Measurements from ENCODE around the gene HELZ.
"Not testable (repeated sequence)": the region's sequence is repeated elsewhere in the genome, so short reads cannot be mapped to it uniquely, and the experiment has no call there.

The HELZ gene

GRCh38 chr17:67105213-67105612 lies 139.8 kb downstream of the HELZ start:
- H3K9ac ChIP-seq (ENCODE audit: insufficient read length, low read depth), result no peak overlapping the region
- peaks cover 45% of the 10 kb centered on the region for H3K36me3 ChIP-seq (ENCODE audit: insufficient read depth, insufficient read length, low read length)
- H3K27me3 ChIP-seq (ENCODE audit: insufficient read depth, insufficient read length), result no peaks in the 10 kb centered on the region
- no peaks in the 10 kb centered on the region for H3K4me1 ChIP-seq (ENCODE audit: insufficient read depth, insufficient read length)
- TF ChIP-seq SUZ12 (IDR thresholded peaks at IDR 0.05; ENCODE audit: extremely low read depth, insufficient read depth, insufficient read length) (no peak), ZNF274 (IDR thresholded peaks at IDR 0.05; ENCODE audit: low read depth, low read length) (no peak), YY1 (IDR thresholded peaks at IDR 0.05; ENCODE audit: insufficient read depth, insufficient read length) (no peak)
- no peak for DNase-seq (ENCODE audit: low read depth, low spot score)
- H3K4me3 ChIP-seq (ENCODE audit: insufficient read length, low read depth), result no peak overlapping the region
- H3K9me3 ChIP-seq (ENCODE audit: insufficient read depth, low read length), result no peaks in the 10 kb centered on the region

GRCh38 chr17:67104641-67105040 lies 140.4 kb downstream of the HELZ start:
- not testable (repeated sequence) for H3K4me3 ChIP-seq (ENCODE audit: insufficient read length, low read depth); DNase-seq (ENCODE audit: low read depth, low spot score); H3K9ac ChIP-seq (ENCODE audit: insufficient read length, low read depth); H3K27me3 ChIP-seq (ENCODE audit: insufficient read depth, insufficient read length); H3K4me1 ChIP-seq (ENCODE audit: insufficient read depth, insufficient read length); H3K9me3 ChIP-seq (ENCODE audit: insufficient read depth, low read length)
- peaks cover 44% of the 10 kb centered on the region for H3K36me3 ChIP-seq (ENCODE audit: insufficient read depth, insufficient read length, low read length)

- TF ChIP-seq ZNF274 (IDR thresholded peaks at IDR 0.05; ENCODE audit: low read depth, low read length) (no peak), SUZ12 (IDR thresholded peaks at IDR 0.05; ENCODE audit: extremely low read depth, insufficient read depth, insufficient read length) (no peak), YY1 (IDR thresholded peaks at IDR 0.05; ENCODE audit: insufficient read depth, insufficient read length) (no peak)
- Histone ChIP-seq H3K4me3 (ENCODE audit: insufficient read length, low read depth) (no peak overlapping the region), H3K9me3 (ENCODE audit: insufficient read depth, low read length) (no peaks in the 10 kb centered on the region), H3K36me3 (ENCODE audit: insufficient read depth, insufficient read length, low read length) (peaks cover 4% of the 10 kb centered on the region), H3K4me1 (ENCODE audit: insufficient read depth, insufficient read length) (no peaks in the 10 kb centered on the region), H3K9ac (ENCODE audit: insufficient read length, low read depth) (no peak overlapping the region), H3K27me3 (ENCODE audit: insufficient read depth, insufficient read length) (no peaks in the 10 kb centered on the region)
- DNase-seq (ENCODE audit: low read depth, low spot score), result no peak
Measured at GRCh38 chr17:67098006-67098405, 147.0 kb downstream of the HELZ start.

- H3K9ac ChIP-seq (ENCODE audit: insufficient read length, low read depth), result no peak overlapping the region
- no peak for DNase-seq (ENCODE audit: low read depth, low spot score)
- no peaks in the 10 kb centered on the region for H3K4me1 ChIP-seq (ENCODE audit: insufficient read depth, insufficient read length)
- H3K4me3 ChIP-seq (ENCODE audit: insufficient read length, low read depth), result no peak overlapping the region
- no peaks in the 10 kb centered on the region for H3K27me3 ChIP-seq (ENCODE audit: insufficient read depth, insufficient read length)
- peaks cover 4% of the 10 kb centered on the region for H3K36me3 ChIP-seq (ENCODE audit: insufficient read depth, insufficient read length, low read length)
- H3K9me3 ChIP-seq (ENCODE audit: insufficient read depth, low read length), result no peaks in the 10 kb centered on the region
- TF ChIP-seq SUZ12 (IDR thresholded peaks at IDR 0.05; ENCODE audit: extremely low read depth, insufficient read depth, insufficient read length), result no peak
- no peak for TF ChIP-seq YY1 (IDR thresholded peaks at IDR 0.05; ENCODE audit: insufficient read depth, insufficient read length)
- TF ChIP-seq ZNF274 (IDR thresholded peaks at IDR 0.05; ENCODE audit: low read depth, low read length), result no peak
Measured at GRCh38 chr17:67096609-67097008, 148.4 kb downstream of the HELZ start.

- Histone ChIP-seq H3K4me3 (ENCODE audit: insufficient read length, low read depth) (no peak overlapping the region), H3K9ac (ENCODE audit: insufficient read length, low read depth) (no peak overlapping the region), H3K27me3 (ENCODE audit: insufficient read depth, insufficient read length) (no peaks in the 10 kb centered on the region), H3K36me3 (ENCODE audit: insufficient read depth, insufficient read length, low read length) (peaks cover 4% of the 10 kb centered on the region), H3K4me1 (ENCODE audit: insufficient read depth, insufficient read length) (no peaks in the 10 kb centered on the region), H3K9me3 (ENCODE audit: insufficient read depth, low read length) (no peaks in the 10 kb centered on the region)
- DNase-seq (ENCODE audit: low read depth, low spot score), result no peak
- TF ChIP-seq YY1 (IDR thresholded peaks at IDR 0.05; ENCODE audit: insufficient read depth, insufficient read length) (no peak), SUZ12 (IDR thresholded peaks at IDR 0.05; ENCODE audit: extremely low read depth, insufficient read depth, insufficient read length) (no peak), ZNF274 (IDR thresholded peaks at IDR 0.05; ENCODE audit: low read depth, low read length) (no peak)
Measured at GRCh38 chr17:67095803-67096202, 149.2 kb downstream of the HELZ start.

- H3K9me3 ChIP-seq (ENCODE audit: insufficient read depth, low read length); H3K27me3 ChIP-seq (ENCODE audit: insufficient read depth, insufficient read length); H3K4me1 ChIP-seq (ENCODE audit: insufficient read depth, insufficient read length); H3K4me3 ChIP-seq (ENCODE audit: insufficient read length, low read depth); H3K9ac ChIP-seq (ENCODE audit: insufficient read length, low read depth); H3K36me3 ChIP-seq (ENCODE audit: insufficient read depth, insufficient read length, low read length); DNase-seq (ENCODE audit: low read depth, low spot score): not testable (repeated sequence)
Measured at GRCh38 chr17:67095291-67095690, 149.7 kb downstream of the HELZ start.

- Histone ChIP-seq H3K4me3 (ENCODE audit: insufficient read length, low read depth) (no peak overlapping the region), H3K9ac (ENCODE audit: insufficient read length, low read depth) (no peak overlapping the region), H3K4me1 (ENCODE audit: insufficient read depth, insufficient read length) (no peaks in the 10 kb centered on the region), H3K27me3 (ENCODE audit: insufficient read depth, insufficient read length) (no peaks in the 10 kb centered on the region), H3K36me3 (ENCODE audit: insufficient read depth, insufficient read length, low read length) (peaks cover 4% of the 10 kb centered on the region), H3K9me3 (ENCODE audit: insufficient read depth, low read length) (no peaks in the 10 kb centered on the region)
- DNase-seq (ENCODE audit: low read depth, low spot score), result no peak
- TF ChIP-seq YY1 (IDR thresholded peaks at IDR 0.05; ENCODE audit: insufficient read depth, insufficient read length), result no peak
- TF ChIP-seq ZNF274 (IDR thresholded peaks at IDR 0.05; ENCODE audit: low read depth, low read length), result no peak
- TF ChIP-seq SUZ12 (IDR thresholded peaks at IDR 0.05; ENCODE audit: extremely low read depth, insufficient read depth, insufficient read length), result no peak
Measured at GRCh38 chr17:67093348-67093747, 151.6 kb downstream of the HELZ start.

- not testable (repeated sequence) for H3K27me3 ChIP-seq (ENCODE audit: insufficient read depth, insufficient read length); H3K36me3 ChIP-seq (ENCODE audit: insufficient read depth, insufficient read length, low read length); H3K9ac ChIP-seq (ENCODE audit: insufficient read length, low read depth); H3K9me3 ChIP-seq (ENCODE audit: insufficient read depth, low read length); H3K4me1 ChIP-seq (ENCODE audit: insufficient read depth, insufficient read length); H3K4me3 ChIP-seq (ENCODE audit: insufficient read length, low read depth); DNase-seq (ENCODE audit: low read depth, low spot score)
Measured at GRCh38 chr17:67092710-67093109, 152.3 kb downstream of the HELZ start.

Measured in NT2/D1 (cell line).